Suprapubic skin (tissue), 4 donors: ENCODE data around the gene CMTM3. TPM values are rescaled to one million over a fixed set of nuclear protein-coding genes. Genes with fewer than 3 reads are reported as not detected.

ENCODE experiments used
- DNase-seq, 2 donors: peaks; one replicate each; pipeline ENCODE4 v3.0.0-alpha.2; 2019; ENCODE audit warnings: low spot score in 2 of 2
- H3K27ac ChIP-seq: fragments of 200-600 bp; sonication (generic); one replicate; pipeline ENCODE4 v1.5.1; 2019
- H3K27me3 ChIP-seq: fragments of 200-600 bp; sonication (generic); one replicate; pipeline ENCODE4 v1.5.1; 2019
- H3K36me3 ChIP-seq: fragments of 200-600 bp; sonication (generic); one replicate; pipeline ENCODE4 v1.5.1; 2019
- H3K4me1 ChIP-seq: fragments of 200-600 bp; sonication (generic); one replicate; pipeline ENCODE4 v1.5.1; 2019
- H3K4me3 ChIP-seq: fragments of 200-600 bp; sonication (generic); one replicate; pipeline ENCODE4 v1.5.1; 2019; ENCODE audit warnings: mild to moderate bottlenecking
- H3K9me3 ChIP-seq: fragments of 200-600 bp; sonication (generic); one replicate; pipeline ENCODE4 v1.5.1; 2019
- CTCF ChIP-seq, 2 donors: fragments of 200-600 bp in 1 of 2; fragments of 450-650 bp in 1 of 2; sonication (generic) in 1 of 2; IDR thresholded peaks; one replicate each; pipeline ENCODE4 v1.5.1; 2016 to 2019; ENCODE audit warnings: antibody characterized with exemption in 2 of 2, mild to moderate bottlenecking in 1 of 2, moderate library complexity in 1 of 2
- POLR2AphosphoS5 ChIP-seq, 3 donors: sonication (generic); formaldehyde crosslinking; IDR thresholded peaks; one replicate each; pipeline ENCODE4 v1.6.1; 2017; ENCODE audit warnings: antibody characterized with exemption in 3 of 3
- WGBS: methylation state at CpG from one replicate; pipeline ENCODE4 v1.1.5; 2018; 5-methylcytosine and 5-hydroxymethylcytosine counted together
- total RNA-seq, 4 donors: library from RNA; depleted of rRNA; stranded (reverse); fragments of >200 nt; gene quantifications; one replicate each; pipeline ENCODE4 v1.1.0, GENCODE V29; 2016

Gene CMTM3
- total RNA-seq, 4 donors from 2014 or later: 6.5 to 15.5 (median 9.2) TPM

DNA sequence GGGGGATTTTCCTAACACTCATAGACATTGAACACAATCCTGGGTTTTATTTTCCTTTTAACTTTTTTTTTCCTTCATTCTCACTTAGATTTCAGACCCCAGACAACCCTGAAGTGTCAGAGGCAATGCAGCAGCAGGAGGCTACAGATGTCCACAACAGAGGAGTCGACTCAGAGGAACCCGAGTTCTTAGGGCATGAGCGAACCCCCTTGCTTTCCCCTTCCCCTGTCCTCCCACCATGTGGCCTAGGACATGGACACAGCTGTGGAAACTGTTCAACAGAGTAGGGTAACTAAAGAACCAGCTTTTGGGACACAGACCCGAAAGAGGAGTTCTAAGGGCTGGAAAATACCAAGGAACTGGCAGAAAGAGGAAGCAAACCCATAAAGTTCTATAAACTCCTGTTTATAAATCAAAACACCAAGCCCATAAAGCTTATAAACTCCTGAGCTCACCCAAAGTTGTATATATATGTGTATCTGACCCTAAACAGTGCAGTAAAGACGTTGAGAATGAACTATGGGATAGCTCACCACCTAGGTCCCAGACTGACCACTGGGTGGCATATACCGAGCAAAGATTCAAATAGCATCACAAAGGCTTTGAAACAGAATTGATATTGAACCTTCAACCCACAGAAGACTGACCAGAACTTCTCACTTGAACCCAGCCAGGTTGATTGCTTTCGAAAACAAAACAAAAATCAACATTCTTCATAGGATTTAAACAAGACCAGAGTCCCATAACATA lies 58.1 kb downstream of the CMTM3 start:
- TF ChIP-seq CTCF (IDR thresholded peaks at IDR 0.05): peak in 1 of 2 donors; percentile 9
- no peak for TF ChIP-seq POLR2AphosphoS5 (IDR thresholded peaks at IDR 0.05)
- no peak for DNase-seq
- Histone ChIP-seq H3K27me3 (no peaks in the 10 kb centered on the region), H3K27ac (no peak overlapping the region), H3K9me3 (no peaks in the 10 kb centered on the region), H3K4me3 (no peak overlapping the region), H3K4me1 (peaks cover 21% of the 10 kb centered on the region), H3K36me3 (no peaks in the 10 kb centered on the region)
- 73% methylated on average over 7 of the region's 7 CpGs for WGBS

Other genes with a start within 250 kb of the CMTM3 start
- gene CDH5, start 238.0 kb upstream of the CMTM3 start, total RNA-seq: 10 to 100 TPM in 2 of 4 donors, 1 to 10 TPM in 2; 8.0 to 23.6 (median 14.4) TPM
- gene BEAN1, start 177.4 kb upstream of the CMTM3 start, total RNA-seq: 1 to 10 TPM in 3 of 4 donors, under 1 TPM in 1; 0.72 to 4.8 (median 2.5) TPM
- 10 to 100 TPM; 13.6 to 27.0 (median 19.7) TPM for gene TK2, start 54.6 kb upstream of the CMTM3 start, total RNA-seq
- gene CKLF, start 52.1 kb upstream of the CMTM3 start, total RNA-seq: 10 to 100 TPM; 15.4 to 33.7 (median 21.4) TPM
- gene CMTM1, start 38.3 kb upstream of the CMTM3 start, total RNA-seq: 1 to 10 TPM in 3 of 4 donors, under 1 TPM in 1; 0.97 to 1.6 (median 1.5) TPM
- not detected for gene CMTM2, start 25.2 kb upstream of the CMTM3 start, total RNA-seq
- gene CMTM4, start 92.0 kb downstream of the CMTM3 start, total RNA-seq: 10 to 100 TPM; 24.0 to 55.1 (median 36.4) TPM
- gene DYNC1LI2, start 146.9 kb downstream of the CMTM3 start, total RNA-seq: 100 to 1,000 TPM; 102 to 212 (median 137) TPM
- gene TERB1, start 196.9 kb downstream of the CMTM3 start, total RNA-seq: not detected
- gene NAE1, start 226.3 kb downstream of the CMTM3 start, total RNA-seq: 10 to 100 TPM; 36.2 to 57.5 (median 45.0) TPM
- gene CA7, start 239.7 kb downstream of the CMTM3 start, total RNA-seq: not detected